Retinal pigment epithelial cell (primary cell): ENCODE measurements around the gene KCNK4.
A peak's percentile ranks its signal among the peaks of the same experiment; 100 is the strongest.
"Not testable (repeated sequence)": the region's sequence is repeated elsewhere in the genome, so short reads cannot be mapped to it uniquely, and the experiment has no call there.

Source experiments
- DNase-seq: peaks from one replicate; pipeline ENCODE4 v3.0.0-alpha.2; 2010; ENCODE audit warnings: low read depth
- H3K4me3 ChIP-seq: 2 replicates; pipeline ENCODE4 v1.5.1; 2011; ENCODE audit warnings: mild to moderate bottlenecking, low read length, control low read depth, moderate library complexity
- CTCF ChIP-seq: conservative IDR thresholded peaks from 2 replicates; pipeline ENCODE4 v1.5.1; 2011; ENCODE audit warnings: low read depth, low read length, control low read depth, inconsistent platforms

Gene KCNK4

DNA sequence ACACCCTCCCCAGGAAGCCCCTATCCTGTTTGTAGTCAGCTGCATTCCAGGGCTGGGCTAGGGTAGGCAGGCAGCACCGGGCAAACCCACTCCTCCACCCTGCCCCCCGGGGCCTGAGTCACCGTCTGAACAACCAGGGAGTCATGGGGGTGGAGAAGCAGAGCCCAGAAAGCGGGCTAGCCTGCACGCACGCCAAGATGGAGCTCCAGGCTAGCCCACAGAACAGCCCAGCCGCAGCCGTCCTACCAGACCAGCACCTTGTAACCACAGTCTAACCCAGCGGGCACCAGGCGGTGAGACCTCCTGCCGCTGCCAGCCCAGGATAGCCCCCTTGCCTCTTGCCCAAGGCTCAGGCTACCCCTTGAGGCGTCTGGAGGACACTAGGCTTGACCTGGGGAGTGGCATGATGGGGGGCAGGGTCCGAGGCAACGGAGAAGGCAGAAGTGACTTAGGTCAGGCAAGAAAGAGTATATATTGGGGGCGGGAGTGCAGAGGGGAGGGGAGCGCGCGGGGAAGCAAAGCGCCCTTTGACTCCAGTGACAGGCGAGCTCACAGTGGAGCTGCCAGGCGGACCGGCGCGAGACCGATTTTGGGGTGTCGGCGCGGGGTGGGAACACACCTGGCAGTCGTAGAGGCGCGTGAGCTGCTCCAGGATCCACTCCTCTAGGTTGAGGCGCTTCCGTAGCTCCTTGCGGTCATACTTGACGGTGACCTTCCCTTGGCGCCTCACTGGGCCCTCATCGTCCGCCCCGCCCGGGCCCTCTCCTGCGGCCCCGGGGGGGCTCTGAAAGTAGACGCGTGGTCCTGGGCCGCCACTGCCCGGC, 45.1 kb upstream of the KCNK4 start:
- peak; percentile 72 for DNase-seq
- TF ChIP-seq CTCF: no peak
- H3K4me3 ChIP-seq: peak overlapping the region; percentile 90

- not testable (repeated sequence) for DNase-seq, H3K4me3 ChIP-seq
Observed at GRCh38 chr11:64246621-64246870, 44.6 kb upstream of the KCNK4 start.

GRCh38 chr11:64246871-64247728, 44.0 kb upstream of the KCNK4 start, which contains the start of gene PPP1R14B:
TSS of gene PPP1R14B (minus strand) at chr11:64246943. CDS start at chr11:64246673, 270 bp downstream.
- TF ChIP-seq CTCF: no peak
- peak; percentile 46 for DNase-seq
- H3K4me3 ChIP-seq: peak within 1 kb of the TSS; percentile 90

DNA sequence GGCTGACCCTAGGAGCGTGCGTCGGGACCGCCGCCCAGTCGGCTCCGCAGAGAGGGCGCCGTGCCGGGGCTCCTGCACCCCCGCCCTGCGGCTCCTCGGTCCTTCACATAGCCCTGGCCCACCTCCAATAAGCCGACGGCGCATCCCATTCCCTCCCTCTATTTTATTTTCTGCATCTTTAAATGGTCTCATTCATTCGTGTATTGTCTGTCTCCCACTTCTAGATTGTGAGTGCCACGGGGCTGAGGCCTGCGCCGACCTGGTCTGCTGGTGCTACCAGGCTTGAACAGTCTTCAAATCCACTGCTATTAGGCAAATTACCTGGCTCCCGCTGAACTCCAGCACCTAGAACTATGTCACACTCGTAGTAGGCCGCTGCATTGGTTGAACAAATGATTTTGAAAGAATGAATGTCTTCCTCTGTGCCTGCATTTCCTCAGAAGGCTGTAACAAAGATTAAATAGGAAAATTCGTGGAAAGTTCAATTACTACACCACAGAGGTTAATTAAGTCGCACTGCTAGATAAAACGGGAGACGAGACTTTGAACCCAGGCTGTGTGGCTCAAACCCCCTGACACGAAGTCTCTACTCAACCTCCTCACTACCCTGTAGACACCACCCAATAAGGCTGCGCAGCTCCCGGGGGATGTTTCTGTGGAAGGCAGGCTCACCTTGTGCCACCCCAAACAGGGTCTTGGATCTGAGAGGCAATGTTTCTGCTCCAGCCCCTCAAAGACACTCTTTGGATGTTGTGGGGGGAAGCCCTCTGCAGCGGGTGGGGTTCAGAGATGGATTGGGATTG, 43.2 kb upstream of the KCNK4 start:
- DNase-seq: no peak
- peak overlapping the region; percentile 74 for H3K4me3 ChIP-seq
- no peak for TF ChIP-seq CTCF

DNA sequence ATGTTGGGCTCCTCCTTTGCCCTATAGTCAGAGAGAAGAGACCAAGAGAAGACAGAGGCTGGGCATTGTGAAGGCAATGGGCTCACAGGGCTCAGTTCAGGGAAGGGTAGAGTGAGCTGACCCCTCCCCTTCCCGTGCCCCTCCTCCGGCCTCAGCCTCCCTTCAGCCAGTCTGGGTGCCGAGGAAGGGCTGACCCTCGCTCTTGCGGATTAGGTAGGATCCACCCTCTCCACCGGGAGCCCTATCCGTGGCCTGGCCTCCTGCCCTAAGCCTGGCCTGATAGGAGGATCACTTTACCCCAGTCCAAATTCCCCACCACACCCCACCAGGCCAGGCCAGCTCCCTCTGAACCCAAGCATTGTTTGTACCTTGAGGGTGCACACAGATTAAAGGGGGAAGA, 42.5 kb upstream of the KCNK4 start:
- no peak for TF ChIP-seq CTCF
- no peak for DNase-seq
- H3K4me3 ChIP-seq: no peak overlapping the region

DNA sequence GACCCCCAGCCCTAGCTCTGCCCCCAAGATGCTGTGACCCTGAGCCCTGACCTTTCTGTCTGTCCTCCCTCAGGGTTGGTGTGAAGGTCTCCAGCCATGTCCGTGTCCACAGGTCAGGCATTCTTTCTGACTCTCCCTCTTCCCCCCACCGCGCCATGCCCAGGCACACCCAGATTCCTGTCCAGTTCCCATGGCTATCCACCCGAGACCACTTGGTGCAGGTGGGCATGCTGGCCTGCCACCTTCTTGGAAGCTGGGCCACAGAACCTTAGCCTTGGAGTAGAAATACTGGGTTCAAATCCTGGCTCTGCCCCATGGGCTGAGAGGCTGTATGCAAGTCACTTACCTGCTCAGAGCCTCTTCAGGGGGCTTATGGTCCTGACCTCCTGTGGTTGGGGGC, 42.1 kb upstream of the KCNK4 start:
- no peak for TF ChIP-seq CTCF
- no peak overlapping the region for H3K4me3 ChIP-seq
- DNase-seq: no peak

GRCh38 chr11:64249563-64250414, 41.3 kb upstream of the KCNK4 start:
- no peak for DNase-seq
- H3K4me3 ChIP-seq: no peak overlapping the region
- no peak for TF ChIP-seq CTCF
